Measurements from ENCODE around the gene PIGS.

PIGS gene

GRCh38 chr17:28551421-28552175 lies 19.7 kb downstream of the PIGS start:
- H3K4me3 ChIP-seq (ENCODE audit: low read depth, low read length): peak overlapping the region; percentile 69

- no peak overlapping the region for H3K4me3 ChIP-seq (ENCODE audit: low read depth, low read length)
These were observed 20.5 kb downstream of the PIGS start for GRCh38 chr17:28550858-28551257.

- no peak overlapping the region for H3K4me3 ChIP-seq (ENCODE audit: low read depth, low read length)
These were observed 21.8 kb downstream of the PIGS start for GRCh38 chr17:28549236-28550132.

GRCh38 chr17:28548417-28549130 lies 22.8 kb downstream of the PIGS start:
- no peak overlapping the region for H3K4me3 ChIP-seq (ENCODE audit: low read depth, low read length)

- H3K4me3 ChIP-seq (ENCODE audit: low read depth, low read length): no peak overlapping the region
These were observed 23.5 kb downstream of the PIGS start for GRCh38 chr17:28547623-28548416.

GRCh38 chr17:28547096-28547622 lies 24.2 kb downstream of the PIGS start:
- H3K4me3 ChIP-seq (ENCODE audit: low read depth, low read length): no peak overlapping the region

GRCh38 chr17:28545787-28546415 lies 25.4 kb downstream of the PIGS start:
- H3K4me3 ChIP-seq (ENCODE audit: low read depth, low read length): no peak overlapping the region

GRCh38 chr17:28545141-28545503 lies 26.2 kb downstream of the PIGS start:
- H3K4me3 ChIP-seq (ENCODE audit: low read depth, low read length): no peak overlapping the region

GRCh38 chr17:28544402-28545140 lies 26.8 kb downstream of the PIGS start:
- no peak overlapping the region for H3K4me3 ChIP-seq (ENCODE audit: low read depth, low read length)

- no peak overlapping the region for H3K4me3 ChIP-seq (ENCODE audit: low read depth, low read length)
These were observed 29.9 kb downstream of the PIGS start for GRCh38 chr17:28541439-28541838.

GRCh38 chr17:28540231-28540630 lies 31.1 kb downstream of the PIGS start:
- no peak overlapping the region for H3K4me3 ChIP-seq (ENCODE audit: low read depth, low read length)

- no peak overlapping the region for H3K4me3 ChIP-seq (ENCODE audit: low read depth, low read length)
These were observed 32.9 kb downstream of the PIGS start for GRCh38 chr17:28538296-28538895.

- no peak overlapping the region for H3K4me3 ChIP-seq (ENCODE audit: low read depth, low read length)
These were observed 34.1 kb downstream of the PIGS start for GRCh38 chr17:28537219-28537610.

- no peak overlapping the region for H3K4me3 ChIP-seq (ENCODE audit: low read depth, low read length)
These were observed 34.6 kb downstream of the PIGS start for GRCh38 chr17:28536532-28537218.

- H3K4me3 ChIP-seq (ENCODE audit: low read depth, low read length): no peak overlapping the region
These were observed 36.5 kb downstream of the PIGS start for GRCh38 chr17:28534740-28535375.

GRCh38 chr17:28533091-28533807 lies 38.1 kb downstream of the PIGS start:
- H3K4me3 ChIP-seq (ENCODE audit: low read depth, low read length): no peak overlapping the region
